Temporal lobe (tissue), 2 donors: Measurements from ENCODE around the gene MTHFD1. TPM values are rescaled to one million over a fixed set of nuclear protein-coding genes. Genes with fewer than 3 reads are reported as not detected.

Experiments used
- small RNA-seq: library from RNA; depleted of rRNA; stranded (forward); fragments of <200 nt; gene quantifications from one replicate; pipeline ENCODE3, GENCODE V24; 2014; ENCODE audit warnings: low replicate concordance
- total RNA-seq: library from RNA; depleted of rRNA; stranded (reverse); fragments of >200 nt; gene quantifications from one replicate; pipeline ENCODE4 v1.2.3, GENCODE V29; 2014

MTHFD1 gene
- total RNA-seq, 1 donor from 2014 or later: 28.0 TPM

Small RNA genes within 50 kb of the gene (small RNA-seq; reads per million reads assigned to genes)
- not detected for gene AL161756.2

Other genes starting within 250 kb of the MTHFD1 start
- 0.98 TPM for gene ESR2, start 94.0 kb upstream of the MTHFD1 start, total RNA-seq
- 17.0 TPM for gene AKAP5, start 77.1 kb downstream of the MTHFD1 start, total RNA-seq
- gene ZBTB25, start 115.5 kb downstream of the MTHFD1 start, total RNA-seq: 12.8 TPM
- gene ZBTB1, start 116.4 kb downstream of the MTHFD1 start, total RNA-seq: 39.6 TPM
- gene HSPA2, start 152.4 kb downstream of the MTHFD1 start, total RNA-seq: 6.4 TPM
- 0.49 TPM for gene PPP1R36, start 161.6 kb downstream of the MTHFD1 start, total RNA-seq